ENCODE measurements around the gene SLC23A3. TPM values are rescaled to one million over a fixed set of nuclear protein-coding genes. Genes with fewer than 3 reads are reported as not detected.
A peak's percentile ranks its signal among the peaks of the same experiment; 100 is the strongest.

The SLC23A3 gene
- polyA plus RNA-seq (2014; cell fraction: cytosol; rRNA removed), result 0.12 and 0.27 TPM in 2 replicates
- 2.8 and 3.0 TPM in 2 replicates for polyA plus RNA-seq (2014; cell fraction: nucleus; rRNA removed)

- DNase-seq (ENCODE audit: low spot score), result no peak
Measured at GRCh38 chr2:219169930-219170654, at the start of gene SLC23A3. TSS of gene SLC23A3 (minus strand) at chr2:219170029. CDS start at chr2:219169984, 45 bp downstream.

GRCh38 chr2:219218732-219219701 is 49.2 kb upstream of the SLC23A3 start, which contains the start of gene ABCB6:
TSS of gene ABCB6 (minus strand) at chr2:219218958. CDS start at chr2:219218673, 285 bp downstream.
- DNase-seq (ENCODE audit: low spot score), result peak; percentile 96

DNA sequence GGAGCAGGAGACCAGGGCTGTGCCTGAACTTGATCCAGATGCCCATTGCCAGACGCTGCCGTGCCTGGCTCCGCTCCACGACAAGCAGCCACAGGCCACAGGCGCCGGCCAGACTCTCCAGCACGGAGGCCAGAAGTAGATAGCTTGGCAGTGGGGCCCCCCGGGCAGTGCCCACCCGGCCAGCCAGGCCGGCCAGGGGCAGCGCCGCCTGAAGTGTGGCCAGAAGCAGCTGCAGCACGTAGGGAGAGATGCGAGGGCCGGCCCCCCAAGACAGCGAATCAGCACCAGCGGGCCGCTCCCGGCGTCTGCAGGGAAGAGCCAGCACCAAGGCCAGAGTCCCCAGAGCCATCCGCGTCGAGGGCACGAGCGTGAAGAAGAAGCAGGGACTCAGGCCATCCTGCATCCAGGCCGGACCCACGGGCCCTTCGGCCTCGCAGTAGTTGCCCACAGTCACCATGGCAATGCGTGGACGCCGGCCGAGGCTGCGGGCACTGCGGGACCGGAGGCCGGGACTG is 48.4 kb upstream of the SLC23A3 start:
- no peak for DNase-seq (ENCODE audit: low spot score)

GRCh38 chr2:219216535-219216915 is 46.7 kb upstream of the SLC23A3 start:
- DNase-seq (ENCODE audit: low spot score), result no peak

DNA sequence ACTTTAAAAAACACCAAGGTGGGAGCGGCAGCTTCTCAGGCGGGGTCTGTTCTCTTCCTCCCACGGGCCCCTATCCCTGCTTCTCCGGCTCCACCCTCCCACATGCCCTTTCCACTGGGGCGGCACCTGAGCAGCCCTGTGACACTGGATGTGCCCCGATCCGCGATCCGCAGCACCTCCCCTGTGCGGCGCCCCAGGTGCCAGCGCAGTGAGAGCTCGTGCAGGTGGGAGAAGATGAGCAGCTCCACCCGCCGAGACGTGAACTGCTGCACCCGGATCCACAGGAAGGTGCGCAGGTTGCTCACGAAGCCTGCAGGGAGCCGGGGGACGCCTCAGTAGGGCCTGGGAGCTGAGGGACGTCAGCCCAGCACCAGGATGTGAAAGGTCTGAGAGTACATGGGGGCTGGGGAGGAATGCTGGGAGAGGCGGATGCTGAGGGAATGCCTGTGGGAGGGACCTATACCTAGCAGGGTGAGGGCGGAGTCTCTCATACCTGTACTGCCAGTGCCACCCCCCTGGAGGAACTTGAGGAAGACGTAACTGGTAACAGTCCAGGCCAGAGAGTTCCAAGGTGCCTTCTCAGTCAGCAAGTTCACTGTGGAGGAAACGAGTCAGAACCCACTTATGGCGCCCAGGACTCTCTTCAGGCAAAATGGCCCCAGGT is 46.2 kb upstream of the SLC23A3 start:
- DNase-seq (ENCODE audit: low spot score), result no peak

GRCh38 chr2:219214786-219215185 is 45.0 kb upstream of the SLC23A3 start:
- DNase-seq (ENCODE audit: low spot score), result no peak

GRCh38 chr2:219214141-219214540 is 44.3 kb upstream of the SLC23A3 start:
- DNase-seq (ENCODE audit: low spot score), result no peak

GRCh38 chr2:219213486-219214071 is 43.8 kb upstream of the SLC23A3 start:
- no peak for DNase-seq (ENCODE audit: low spot score)

DNA sequence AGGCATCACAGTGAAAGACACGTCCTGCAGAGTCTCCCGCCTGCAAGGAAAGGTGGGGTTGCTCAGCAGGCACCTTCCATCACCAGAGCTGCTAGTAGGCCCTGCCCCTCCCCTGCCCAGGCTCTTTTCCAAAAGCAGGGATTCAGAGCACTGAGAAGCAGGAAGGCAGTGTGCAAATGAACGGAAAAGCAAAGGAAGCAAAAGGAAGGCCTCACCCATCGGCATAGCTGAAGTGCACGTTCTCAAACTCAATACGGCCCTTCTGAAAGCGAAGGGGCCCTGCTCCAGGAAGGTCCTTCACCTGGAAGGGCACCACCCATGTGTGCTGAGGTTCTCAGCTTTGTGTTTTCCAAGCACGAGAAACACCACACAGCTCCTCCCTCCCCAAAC is 43.2 kb upstream of the SLC23A3 start:
- no peak for DNase-seq (ENCODE audit: low spot score)

DNA sequence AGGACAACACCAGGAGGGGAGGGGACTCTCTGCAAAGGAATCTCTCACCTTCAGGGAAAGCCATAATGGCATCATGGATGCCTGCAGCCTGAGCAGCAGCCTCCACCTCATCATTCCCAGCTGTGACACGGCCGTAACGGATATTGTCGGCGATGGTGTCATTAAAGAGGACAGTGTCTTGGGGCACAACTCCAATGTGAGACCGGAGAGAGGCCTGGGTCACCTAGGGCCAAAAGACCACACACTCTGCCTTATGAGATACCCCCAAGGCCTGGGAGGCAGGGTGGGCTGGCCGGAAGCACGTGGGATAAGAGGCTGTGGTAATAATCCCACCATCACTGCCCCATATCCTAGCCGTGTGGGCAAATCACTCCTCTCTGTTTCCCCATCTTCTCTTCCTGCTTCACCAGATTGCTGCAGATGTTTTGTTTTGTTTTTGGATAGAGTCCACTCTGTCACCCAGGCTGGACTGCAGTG is 41.1 kb upstream of the SLC23A3 start:
- no peak for DNase-seq (ENCODE audit: low spot score)

DNA sequence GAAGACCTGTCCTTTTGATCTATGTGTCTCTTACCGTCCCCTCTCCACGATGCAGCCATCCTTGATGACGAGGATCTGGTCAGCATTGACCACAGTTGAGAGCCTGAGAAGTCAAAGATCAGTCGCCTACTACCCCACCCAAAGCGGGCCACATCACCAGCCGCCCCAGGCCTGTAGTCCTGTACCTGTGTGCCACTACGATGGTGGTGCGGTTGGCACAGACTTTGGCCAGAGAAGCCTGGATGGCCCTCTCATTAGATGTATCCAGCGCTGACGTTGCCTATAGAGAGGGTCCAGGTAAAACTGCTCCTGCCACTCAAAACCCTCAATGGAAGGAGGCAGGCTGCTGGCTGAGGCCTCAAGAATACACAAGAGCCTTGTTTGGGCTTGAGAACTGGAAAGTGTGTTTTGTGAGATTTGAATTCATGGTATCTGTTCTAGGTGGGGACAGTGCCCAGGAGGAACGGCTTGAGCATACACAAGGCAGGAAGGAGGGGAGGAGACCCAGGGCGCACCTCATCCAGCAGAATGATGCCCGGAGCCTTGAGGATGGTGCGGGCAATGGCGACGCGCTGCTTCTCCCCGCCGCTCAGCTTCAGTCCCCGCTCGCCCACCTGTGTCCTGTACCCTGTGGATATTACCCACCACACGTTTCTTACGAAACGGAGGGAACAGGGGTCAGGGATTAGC is 40.5 kb upstream of the SLC23A3 start:
- no peak for DNase-seq (ENCODE audit: low spot score)

- no peak for DNase-seq (ENCODE audit: low spot score)
Measured at GRCh38 chr2:219209236-219210195, 39.7 kb upstream of the SLC23A3 start.

GRCh38 chr2:219207884-219208740 is 38.3 kb upstream of the SLC23A3 start:
- no peak for DNase-seq (ENCODE audit: low spot score)

GRCh38 chr2:219207134-219207883 is 37.5 kb upstream of the SLC23A3 start:
- DNase-seq (ENCODE audit: low spot score), result no peak

GRCh38 chr2:219206328-219207133 is 36.7 kb upstream of the SLC23A3 start, which contains the start of gene ZFAND2B:
TSS of gene ZFAND2B (plus strand) at chr2:219206782. CDS start at chr2:219206988, 206 bp downstream.
- DNase-seq (ENCODE audit: low spot score), result peak; percentile 93

- no peak for DNase-seq (ENCODE audit: low spot score)
Measured at GRCh38 chr2:219205981-219206327, 36.1 kb upstream of the SLC23A3 start.

GRCh38 chr2:219205165-219205538 is 35.3 kb upstream of the SLC23A3 start:
- DNase-seq (ENCODE audit: low spot score), result no peak

All from SK-N-DZ (cell line).